Ureter (tissue), 1 donor: ENCODE results near the gene FSIP1. TPM values are rescaled to one million over a fixed set of nuclear protein-coding genes. Genes with fewer than 3 reads are reported as not detected.

Experiments used
- DNase-seq: peaks from one replicate; pipeline ENCODE4 v3.0.0-alpha.2; 2020; ENCODE audit warnings: low spot score
- total RNA-seq: library from RNA; stranded (reverse); gene quantifications from one replicate; pipeline ENCODE4 v1.2.4, GENCODE V29; 2023
- donor health status: DM: yes; HTN: yes; CAD: no.

Gene FSIP1
- total RNA-seq, 1 donor from 2014 or later = 1.4 TPM

DNA sequence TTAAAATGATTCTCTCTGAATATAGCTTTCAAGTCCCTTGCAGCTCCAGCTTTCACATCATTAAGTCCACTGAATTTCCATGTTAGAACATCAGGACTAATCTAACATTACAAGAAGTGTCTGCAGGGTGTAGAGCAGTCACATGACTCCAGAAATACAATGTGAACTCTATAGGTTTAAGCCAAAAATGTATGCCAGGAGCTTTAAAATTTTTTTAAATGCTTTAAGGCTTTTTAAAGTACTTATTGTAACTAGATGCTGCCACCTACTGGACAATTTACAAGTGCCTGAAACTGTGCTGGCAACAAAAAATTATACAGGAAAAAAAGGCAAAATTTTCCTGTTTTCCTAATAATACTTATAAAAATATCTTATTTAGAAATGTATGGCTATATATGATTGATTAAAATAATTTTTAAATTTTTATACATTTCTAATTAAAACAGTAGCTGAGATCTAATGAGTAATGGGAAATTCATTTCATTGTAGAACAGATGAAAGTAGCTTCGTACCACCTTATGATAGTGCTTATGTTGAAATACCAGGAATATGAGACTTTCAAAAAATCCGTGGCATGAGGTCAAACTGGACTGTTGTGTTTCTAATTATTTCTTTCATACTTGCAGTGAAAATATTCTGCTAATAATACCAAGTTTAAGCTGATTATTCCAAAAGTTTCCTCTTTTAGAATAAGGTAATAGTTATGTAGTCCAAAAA, 25.7 kb downstream of the FSIP1 start:
- DNase-seq = no peak

GRCh38 chr15:39752991-39753390, 29.6 kb downstream of the FSIP1 start:
- DNase-seq = no peak

DNA sequence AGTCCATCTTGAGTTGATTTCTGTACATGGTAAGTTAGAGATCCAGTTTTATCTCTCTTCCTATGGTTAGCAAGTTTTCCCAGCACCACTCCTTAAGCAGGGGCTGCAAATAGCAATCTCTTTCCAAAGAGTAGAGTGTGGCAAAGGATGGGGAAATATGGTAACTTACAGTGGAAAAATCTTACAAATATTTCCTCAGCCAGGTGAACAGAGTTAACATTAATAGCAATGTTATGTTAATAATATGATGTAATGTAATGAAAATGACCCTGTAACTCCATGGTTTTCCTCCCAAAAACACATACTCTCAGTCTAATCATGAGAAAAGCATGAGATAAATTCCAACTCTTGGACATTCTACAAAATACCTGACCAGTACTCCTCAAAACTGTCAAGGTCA, 30.4 kb downstream of the FSIP1 start:
- no peak for DNase-seq

DNA sequence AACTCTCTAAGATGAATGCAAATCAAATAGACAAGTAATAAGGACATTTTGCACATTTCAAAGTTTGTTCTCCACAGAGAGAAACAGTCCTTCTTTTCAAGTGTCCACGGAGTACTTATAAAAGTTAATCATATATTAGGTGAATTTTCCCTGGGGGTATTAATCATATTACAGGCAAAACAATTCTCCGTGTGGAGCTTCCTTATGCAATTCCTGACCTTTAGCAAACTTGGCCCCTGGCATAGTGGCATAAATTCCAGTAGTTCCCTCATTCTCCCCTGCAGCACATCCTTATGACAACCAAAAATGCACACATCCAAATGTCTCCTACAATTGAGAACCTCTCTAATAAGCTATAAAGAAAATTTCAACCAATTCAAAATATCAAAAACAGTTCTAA, 34.4 kb downstream of the FSIP1 start:
- no peak for DNase-seq

GRCh38 chr15:39747326-39747725, 35.3 kb downstream of the FSIP1 start:
- no peak for DNase-seq

DNA sequence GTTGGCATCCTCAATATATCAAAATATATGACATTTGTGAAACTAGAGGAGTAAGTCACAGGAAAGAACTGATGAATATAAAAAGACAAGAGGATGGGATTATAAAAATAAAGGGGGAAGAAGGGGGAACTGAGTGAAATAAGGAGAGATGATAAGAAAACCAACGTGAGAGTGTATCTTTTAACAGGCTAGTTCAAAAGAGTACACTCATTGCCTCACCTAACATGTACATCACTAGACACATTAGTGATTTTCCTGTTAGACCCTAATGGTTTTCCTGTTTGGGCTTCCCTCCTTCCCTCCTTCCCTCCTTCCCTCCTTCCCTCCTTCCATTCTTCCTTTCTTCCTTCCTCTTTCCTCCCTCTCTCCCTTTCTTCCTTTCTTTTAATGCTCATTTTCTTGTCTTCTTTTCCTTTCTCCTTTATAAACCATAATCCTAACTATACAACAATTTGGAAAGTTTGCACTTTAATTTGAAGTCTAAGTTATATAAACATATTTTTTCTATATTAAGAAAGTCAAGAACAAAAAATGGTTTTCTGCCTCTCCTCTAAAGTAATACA, 35.8 kb downstream of the FSIP1 start:
- DNase-seq = no peak

DNA sequence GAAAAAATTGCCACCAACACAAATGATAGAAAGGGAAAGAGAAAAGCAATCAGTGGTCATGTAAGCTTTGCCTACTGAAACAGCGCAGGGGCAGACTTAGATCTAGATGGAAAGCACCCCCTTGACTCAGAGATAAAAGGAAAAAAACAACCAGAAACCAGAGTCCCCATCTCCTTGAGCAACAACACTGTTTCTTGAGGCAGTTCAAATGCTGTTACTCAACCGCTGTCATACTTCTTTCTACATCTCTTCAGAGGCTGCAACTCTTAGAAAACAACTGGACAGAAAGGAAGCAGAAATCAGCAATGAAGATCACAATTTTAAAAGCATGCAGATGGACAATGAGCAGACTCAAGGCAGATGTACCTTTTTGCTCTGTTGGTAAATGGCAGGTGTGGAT, 36.5 kb downstream of the FSIP1 start:
- DNase-seq = no peak

GRCh38 chr15:39745415-39745814, 37.2 kb downstream of the FSIP1 start:
- DNase-seq = no peak

GRCh38 chr15:39744334-39745103, 38.1 kb downstream of the FSIP1 start:
- DNase-seq = no peak

DNA sequence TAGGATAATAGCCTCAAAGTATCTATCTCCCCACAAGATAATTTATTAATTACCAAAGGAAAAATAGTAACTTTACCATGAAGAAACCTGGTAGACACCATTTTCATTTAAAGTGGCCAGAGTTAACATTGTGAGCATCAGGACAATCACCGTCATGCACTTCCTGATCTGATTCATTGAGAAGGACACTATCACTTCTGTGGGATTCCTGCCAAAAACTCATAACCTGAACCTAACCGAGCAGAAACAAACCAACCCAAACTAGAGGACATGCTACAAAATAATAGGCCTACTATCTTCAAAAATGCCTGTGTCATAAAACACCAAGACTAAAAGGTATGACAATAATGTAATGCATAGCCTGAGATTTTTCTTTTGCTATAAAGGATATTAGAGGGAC, 39.0 kb downstream of the FSIP1 start:
- DNase-seq = no peak

GRCh38 chr15:39741258-39741657, 41.4 kb downstream of the FSIP1 start:
- no peak for DNase-seq

DNA sequence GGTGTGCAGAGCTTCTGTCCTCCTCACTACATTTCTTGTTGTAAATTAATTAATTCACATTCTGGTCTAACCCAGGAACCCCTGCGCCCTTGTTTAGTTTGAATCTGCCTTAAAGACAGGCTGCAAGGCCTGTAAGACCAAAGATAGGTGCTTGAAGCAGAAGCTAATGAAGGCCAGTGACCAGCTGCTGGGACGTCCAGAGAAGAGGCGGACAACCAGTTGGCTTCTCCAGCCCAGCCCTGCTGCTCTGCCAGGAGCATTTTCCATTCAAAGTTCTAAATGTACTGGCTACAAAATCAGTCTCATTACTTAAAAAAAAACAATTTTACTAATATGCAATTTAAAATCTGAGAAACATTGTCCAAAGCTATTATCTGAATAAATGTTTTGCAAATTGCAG, 43.6 kb downstream of the FSIP1 start:
- no peak for DNase-seq

- DNase-seq = no peak
Measured at GRCh38 chr15:39737196-39737550, 45.5 kb downstream of the FSIP1 start.

DNA sequence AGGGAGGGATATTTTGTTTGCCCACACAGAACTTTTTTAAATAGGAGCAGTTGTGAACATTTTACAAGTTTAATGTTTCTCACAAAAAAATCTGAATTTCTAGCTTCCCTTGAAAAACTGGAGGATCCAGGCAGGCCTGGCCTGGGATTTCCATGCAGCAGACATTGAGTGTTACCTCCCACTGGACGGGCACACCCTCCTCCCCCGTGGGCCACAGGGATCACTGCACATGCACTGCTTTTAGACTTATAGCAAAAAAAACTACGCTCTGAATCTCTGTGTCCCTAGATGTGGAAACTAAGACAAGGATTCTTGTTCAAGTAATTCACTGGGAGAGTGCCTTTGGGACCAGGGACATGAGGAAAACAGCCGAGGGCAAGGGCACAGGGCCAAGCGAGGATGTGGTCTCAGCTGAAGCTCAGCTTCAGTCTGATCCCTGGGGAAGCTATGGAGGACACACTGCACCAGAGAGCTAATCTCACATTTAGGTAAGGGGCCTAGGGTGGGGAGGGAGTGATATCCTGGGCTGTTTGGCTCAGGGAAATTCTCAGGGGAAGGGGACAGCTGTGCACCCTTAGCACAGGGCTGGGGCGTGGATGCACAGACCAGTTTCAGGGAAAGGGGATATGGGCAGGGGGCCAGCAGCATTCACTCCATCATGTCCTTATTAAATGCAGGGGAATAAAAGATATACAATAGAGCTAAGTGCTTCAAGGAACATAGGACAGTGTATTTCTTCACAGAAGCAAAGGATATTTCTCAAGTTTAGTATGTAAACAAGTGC, 46.0 kb downstream of the FSIP1 start:
- no peak for DNase-seq

DNA sequence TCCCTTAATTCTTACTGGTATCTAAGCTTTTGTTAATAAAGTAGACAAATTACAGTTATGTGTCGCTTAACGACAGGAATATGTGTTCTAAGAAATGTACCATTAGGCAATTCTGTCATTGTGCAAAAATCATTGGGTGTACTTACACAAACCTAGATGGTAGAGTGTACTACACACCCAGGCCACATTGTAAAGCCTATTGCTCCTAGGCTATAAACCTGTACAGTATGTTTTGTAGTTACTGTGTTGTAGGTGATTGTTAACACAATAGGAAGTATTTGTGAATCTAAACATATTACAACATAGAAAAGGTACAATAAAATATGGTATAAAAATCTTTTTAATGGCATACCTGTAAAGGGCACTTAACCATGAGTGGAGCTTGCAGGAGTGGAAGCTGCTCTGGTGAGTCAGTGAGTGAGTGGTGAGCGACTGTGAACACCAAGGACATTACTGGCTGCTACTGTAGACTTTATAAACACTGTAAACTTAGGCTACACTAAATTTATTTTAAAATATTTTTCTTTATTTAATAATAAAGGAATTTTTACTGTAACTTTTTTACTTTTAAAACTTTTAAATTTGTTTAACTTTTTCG, 47.4 kb downstream of the FSIP1 start:
- DNase-seq = no peak

- DNase-seq = no peak
Measured at GRCh38 chr15:39731266-39731665, 51.4 kb downstream of the FSIP1 start.

DNA sequence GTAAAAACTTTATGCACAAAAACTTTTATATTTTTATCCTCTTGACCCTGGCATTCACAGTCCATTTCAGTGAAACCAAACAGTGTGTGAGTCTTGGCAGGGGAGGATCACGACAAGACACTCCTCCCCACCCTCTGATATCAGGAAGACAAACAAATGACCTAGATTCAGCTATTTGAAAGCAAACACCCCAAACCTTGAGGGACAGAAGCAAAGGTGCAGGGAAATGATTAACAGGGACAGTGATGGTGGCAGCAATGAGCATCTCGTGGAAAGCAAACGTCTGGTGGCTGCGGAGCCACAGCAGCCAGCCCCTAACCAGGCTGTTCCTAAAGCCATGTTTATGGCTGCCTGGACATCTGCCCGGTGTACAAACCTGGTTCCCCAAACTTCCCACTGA, 52.1 kb downstream of the FSIP1 start:
- DNase-seq = no peak

DNA sequence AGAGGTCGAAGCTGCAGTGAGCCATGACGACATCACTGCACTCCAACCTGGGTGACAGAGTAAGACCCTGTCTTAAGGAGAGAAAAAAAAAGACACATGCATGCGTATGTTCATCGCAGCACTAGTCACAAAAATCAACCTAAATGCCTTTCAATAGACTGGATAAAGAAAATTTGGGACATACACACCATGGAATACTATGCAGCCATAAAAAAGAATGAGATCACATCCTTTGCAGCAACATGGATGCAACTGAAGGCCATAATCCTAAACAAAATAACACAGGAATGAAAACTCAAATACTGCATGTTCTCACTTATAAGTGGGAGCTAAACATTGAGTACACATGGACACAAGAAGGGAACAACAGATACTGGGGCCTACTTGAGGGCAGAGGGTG, 53.1 kb downstream of the FSIP1 start:
- no peak for DNase-seq

- no peak for DNase-seq
Measured at GRCh38 chr15:39728845-39729244, 53.8 kb downstream of the FSIP1 start.

GRCh38 chr15:39721893-39722292, 60.7 kb downstream of the FSIP1 start:
- DNase-seq = no peak

GRCh38 chr15:39720621-39721611, 61.7 kb downstream of the FSIP1 start:
- no peak for DNase-seq
